K562 (cell line): ENCODE results near the gene TERB1. TPM values are rescaled to one million over a fixed set of nuclear protein-coding genes. Genes with fewer than 3 reads are reported as not detected.

Experiments used
- ATAC-seq: fragments of 200-7000 bp; cut with Tn5 transposase; 3 replicates; pipeline ENCODE4 v1.9.1; 2020; ENCODE audit warnings: moderate library complexity
- BruUV-seq: library from RNA; stranded (reverse); fragments of 400-500 nt; replicated peaks from 2 replicates; lab custom pipeline; 2021; lab: Mats Ljungman, UMichigan
- CTCF ChIA-PET: fragments of 300-600 bp; formaldehyde crosslinking; extraction: SDS; loops from one replicate; lab custom pipeline; 2021; ENCODE audit warnings: low intra/inter-chr PET ratio; lab: Yijun Ruan, JAX
- POLR2A ChIA-PET: fragments of 300-600, 350-650 bp; sonication (Branson Sonifier 250); formaldehyde crosslinking; extraction: SDS; loops from one replicate; lab custom pipeline; 2021; ENCODE audit warnings: antibody characterized with exemption, inconsistent platforms; lab: Yijun Ruan, JAX
- DNase-seq, 4 experiments: peaks; one replicate each; pipeline versions ENCODE4 v3.0.0 to v3.0.0-alpha.2; 2011 to 2018; ENCODE audit warnings: low spot score in 3 of 4, mixed read lengths in 3 of 4; ENCODE audit errors: extremely low read depth in 1 of 4
- FAIRE-seq: peaks from 2 replicates; lab custom pipeline; 2011; peaks lifted over from hg19 to GRCh38; lab: Jason Lieb, UNC
- H2AFZ ChIP-seq: 2 replicates; pipeline ENCODE4 v1.6.0; 2011; ENCODE audit warnings: low read depth, low read length, control low read depth, inconsistent platforms
- H3K27ac ChIP-seq: fragments of 200-600 bp; 3 replicates; pipeline ENCODE4 v1.8.0; 2011; ENCODE audit warnings: low read depth, mild to moderate bottlenecking, control low read depth, inconsistent platforms, low read length, moderate library complexity, mixed read lengths; ENCODE audit errors: extremely low read depth
- H3K27me3 ChIP-seq, 2 experiments: fragments of 300-600 bp in 1 of 2; 2 replicates in 1 of 2; 3 replicates in 1 of 2; pipeline versions ENCODE4 v1.6.0 to v1.8.0; 2011; ENCODE audit warnings: inconsistent platforms in 2 of 2, low read length in 2 of 2, mild to moderate bottlenecking in 1 of 2, mixed read lengths in 1 of 2, moderate library complexity in 1 of 2; ENCODE audit not compliant: control insufficient read depth in 2 of 2, insufficient read depth in 2 of 2
- H3K36me3 ChIP-seq: fragments of 300-600 bp; 3 replicates; pipeline ENCODE4 v1.8.0; 2011; ENCODE audit warnings: mild to moderate bottlenecking, low read length, inconsistent platforms; ENCODE audit not compliant: control insufficient read depth, insufficient read depth
- H3K4me1 ChIP-seq, 2 experiments: fragments of 200-600 bp in 1 of 2; replicated peaks in 1 of 2; 2 replicates in 1 of 2; 3 replicates in 1 of 2; pipeline versions ENCODE4 v1.5.1 to v1.8.0; 2011; ENCODE audit warnings: inconsistent platforms in 2 of 2, low read length in 2 of 2, mild to moderate bottlenecking in 1 of 2, mixed read lengths in 1 of 2, moderate library complexity in 1 of 2; ENCODE audit not compliant: control insufficient read depth in 2 of 2, insufficient read depth in 2 of 2
- H3K4me2 ChIP-seq: 2 replicates; pipeline ENCODE4 v1.6.1; 2011; ENCODE audit warnings: low read length, control low read depth, inconsistent platforms, mixed read lengths; ENCODE audit not compliant: insufficient read depth
- H3K4me3 ChIP-seq: fragments of 200-600 bp; sonication (generic), shearing (Covaris generic); 2 replicates; pipeline ENCODE4 v1.5.1; 2016; ENCODE audit warnings: control low read depth, inconsistent platforms
- H3K79me2 ChIP-seq: fragments of 200-600 bp; 3 replicates; pipeline ENCODE4 v1.8.0; 2011; ENCODE audit warnings: low read length, inconsistent platforms; ENCODE audit not compliant: control insufficient read depth, insufficient read depth
- H3K9ac ChIP-seq, 2 experiments: 2 replicates each; pipeline versions ENCODE4 v1.6.0 to v1.6.1; 2011; ENCODE audit warnings: low read depth in 2 of 2, low read length in 2 of 2, control low read depth in 1 of 2, inconsistent platforms in 1 of 2, mild to moderate bottlenecking in 1 of 2, mixed read lengths in 1 of 2; ENCODE audit not compliant: insufficient read depth in 1 of 2
- H3K9me1 ChIP-seq: one replicate; pipeline ENCODE4 v1.6.0; 2011; ENCODE audit warnings: inconsistent platforms, mild to moderate bottlenecking, low read length, moderate library complexity; ENCODE audit not compliant: control insufficient read depth, insufficient read depth
- H3K9me3 ChIP-seq: replicated peaks from 2 replicates; pipeline ENCODE4 v1.5.1; 2011; ENCODE audit warnings: low read depth, low read length, inconsistent platforms; ENCODE audit not compliant: control insufficient read depth, insufficient read depth
- H4K20me1 ChIP-seq: replicated peaks from 2 replicates; pipeline ENCODE4 v1.6.1; 2011; ENCODE audit warnings: low read length, inconsistent platforms, mixed read lengths; ENCODE audit not compliant: control insufficient read depth, insufficient read depth
- CBFB ChIP-seq: sonication (generic); formaldehyde crosslinking; IDR thresholded peaks from 2 replicates; pipeline ENCODE4 v1.4.0; 2020; ENCODE audit warnings: mild to moderate bottlenecking, missing genetic modification reagents
- CC2D1A ChIP-seq: fragments of 450-650 bp; IDR thresholded peaks from 2 replicates; pipeline ENCODE4 v1.6.1; 2017; ENCODE audit warnings: mild to moderate bottlenecking
- KDM1A ChIP-seq, 2 experiments: fragments of 450-650 bp; IDR thresholded peaks; 2 replicates each; pipeline ENCODE4 v1.6.1; 2016; ENCODE audit warnings: mild to moderate bottlenecking in 2 of 2
- MCM3 ChIP-seq: fragments of 450-650 bp; IDR thresholded peaks from 2 replicates; pipeline ENCODE4 v1.6.1; 2016
- MTA3 ChIP-seq: fragments of 450-650 bp; formaldehyde crosslinking; IDR thresholded peaks from 2 replicates; pipeline ENCODE4 v1.6.1; 2017; ENCODE audit warnings: mild to moderate bottlenecking, borderline replicate concordance
- PATZ1 ChIP-seq: fragments of 250-450 bp; sonication (Bioruptor Pico); IDR thresholded peaks from 2 replicates; pipeline ENCODE4 v1.5.0; 2020; ENCODE audit warnings: mild to moderate bottlenecking, borderline replicate concordance
- PHTF2 ChIP-seq: fragments of 250-450 bp; sonication (Bioruptor Pico); IDR thresholded peaks from 2 replicates; pipeline ENCODE4 v1.5.0; 2021; ENCODE audit warnings: mild to moderate bottlenecking
- PML ChIP-seq: IDR thresholded peaks from 2 replicates; pipeline ENCODE4 v1.6.1; 2012; ENCODE audit warnings: low read length, inconsistent platforms
- RBM25 ChIP-seq: fragments of 200-400 bp; formaldehyde crosslinking; IDR thresholded peaks from 2 replicates; pipeline ENCODE4 v1.6.1; 2018; ENCODE audit warnings: low read length, low read depth, moderate library complexity; ENCODE audit not compliant: severe bottlenecking
- SNIP1 ChIP-seq: fragments of 450-650 bp; IDR thresholded peaks from 2 replicates; pipeline ENCODE4 v1.7.1; 2017; ENCODE audit warnings: low read depth, mild to moderate bottlenecking
- SRSF3 ChIP-seq: fragments of 200-400 bp; formaldehyde crosslinking; IDR thresholded peaks from 2 replicates; pipeline ENCODE4 v1.6.1; 2016; ENCODE audit warnings: mild to moderate bottlenecking, low read length, moderate library complexity; ENCODE audit not compliant: insufficient read depth
- ZNF24 ChIP-seq: fragments of 450-650 bp; IDR thresholded peaks from 2 replicates; pipeline ENCODE4 v1.6.1; 2016
- ZNF263 ChIP-seq: sonication (generic); formaldehyde crosslinking; IDR thresholded peaks from 2 replicates; pipeline ENCODE4 v1.8.0; 2022; ENCODE audit warnings: mild to moderate bottlenecking, missing genetic modification reagents, borderline replicate concordance
- ZNF445 ChIP-seq: fragments of 250-450 bp; sonication (Bioruptor Pico); IDR thresholded peaks from 2 replicates; pipeline ENCODE4 v1.4.0; 2020; ENCODE audit warnings: low read depth, mild to moderate bottlenecking, moderate library complexity
- ZNF507 ChIP-seq: conservative IDR thresholded peaks from 2 replicates; pipeline ENCODE4 v1.6.1; 2017; ENCODE audit warnings: missing genetic modification characterization, missing compliant biosample characterization
- ZNF639 ChIP-seq, 2 experiments: fragments of 200-800 bp in 1 of 2; sonication (Bioruptor generic) in 1 of 2; sonication (generic) in 1 of 2; formaldehyde crosslinking in 1 of 2; IDR thresholded peaks in 1 of 2; conservative IDR thresholded peaks in 1 of 2; 2 replicates each; pipeline versions ENCODE4 v1.5.0 to v1.6.1; 2016 to 2020; ENCODE audit warnings: missing compliant biosample characterization in 1 of 2, missing genetic modification characterization in 1 of 2, missing genetic modification reagents in 1 of 2
- ZNF830 ChIP-seq: fragments of 250-450 bp; sonication (Bioruptor Pico); IDR thresholded peaks from 2 replicates; pipeline ENCODE4 v1.5.0; 2021; ENCODE audit warnings: mild to moderate bottlenecking
- WGBS: fragments of 100-300 bp; shearing (Covaris generic); methylation state at CpG from one replicate; pipeline ENCODE4 v1.1.6; 2016; ENCODE audit warnings: low coverage, mixed read lengths; ENCODE audit not compliant: insufficient coverage; ENCODE audit errors: missing lambda C conversion rate; 5-methylcytosine and 5-hydroxymethylcytosine counted together
- in situ Hi-C: fragments of 300-500 bp; cut with MboI; formaldehyde crosslinking; loops from 4 replicates; pipeline ENCODE4 v1.15.0; 2018; ENCODE audit warnings: inconsistent platforms, mixed read lengths
- intact Hi-C: fragments of 100-400 bp; cut with micrococcal nuclease; formaldehyde crosslinking; loops from 2 replicates; pipeline ENCODE4 v1.14.2; 2022
- polyA plus RNA-seq, 8 experiments: library from polyadenylated mRNA; depleted of rRNA in 4 of 8; stranded (reverse) in 5 of 8; unstranded in 3 of 8; fragments of >200 nt; fragmentation: Nextera tagmentation in 2 of 8; fragmentation: Illumina TruSeq in 1 of 8; extraction: Ambion mirVana in 2 of 8; extraction: Trizol in 1 of 8; gene quantifications; 2 replicates each; pipeline versions ENCODE4 v1.2.1 to v1.2.3, GENCODE V29; 2011 to 2014; ENCODE audit warnings: inconsistent platforms in 1 of 8, missing spikeins in 1 of 8
- total RNA-seq, 7 experiments: library from RNA; depleted of rRNA in 6 of 7; stranded (reverse); fragments of >200 nt in 6 of 7; fragmentation: Illumina TruSeq in 2 of 7; extraction: Trizol in 2 of 7; gene quantifications; 2 replicates each; pipeline versions ENCODE4 v1.2.1 to v1.2.3, GENCODE V29; 2011 to 2021; ENCODE audit warnings: low replicate concordance in 1 of 7

Gene TERB1
- total and polyA plus RNA-seq, 9 of the 15 experiments (the other 6 are each of a cell fraction or from before 2014, with no cell fraction given), result not detected

- CTCF ChIA-PET, result interaction anchor here (0.7 kb wide), 1 partner anchor 14 kb away, joined by 3 read pairs; no protein-coding TSS in a partner anchor
Observed at GRCh38 chr16:66846266-66846665, 44.9 kb upstream of the TERB1 start.

More at GRCh38 chr16:66846266-66846665, 44.9 kb upstream of the TERB1 start:
- Histone ChIP-seq H3K36me3 (no peaks in the 10 kb centered on the region), H3K4me1 (peaks cover 12 to 22% of the 10 kb centered on the region in 2 experiments; a peak in 3 of 5 replicates), H3K9me3 (no peaks in the 10 kb centered on the region), H4K20me1 (0 out of 2 replicates have a peak, but pooled peaks cover 4% of the 10 kb centered on the region), H3K79me2 (no peaks in the 10 kb centered on the region), H2AFZ (no peak overlapping the region), H3K27me3 (peaks cover 18 to 20% of the 10 kb centered on the region in 2 experiments; a peak in 4 of 5 replicates), H3K4me2 (no peak overlapping the region), H3K4me3 (no peak overlapping the region), H3K27ac (no peak overlapping the region), H3K9me1 (no peaks in the 10 kb centered on the region), H3K9ac (no peak overlapping the region)
- POLR2A ChIA-PET, result interaction anchor here (1.0 kb wide), 1 partner anchor 16 kb away, joined by 3 read pairs; the partner anchor contains the start of gene NAE1
- FAIRE-seq, result no peak
- ATAC-seq, result no peak
- intact Hi-C loops (no loop called here), in situ Hi-C loops (no loop called here)
- no peak for DNase-seq
- TF ChIP-seq CBFB (CRISPR knock-in tag) (no peak), SRSF3 (no peak), ZNF830 (CRISPR knock-in tag) (no peak), PHTF2 (CRISPR knock-in tag) (no peak), MCM3 (no peak), ZNF24 (no peak), ZNF263 (CRISPR knock-in tag) (no peak), ZNF639 (CRISPR knock-in tag; conservative IDR thresholded peaks at IDR 0.05 in 1 of 2, IDR thresholded peaks at IDR 0.05 in 1 of 2) (no peak), RBM25 (peak; percentile 49), SNIP1 (no peak), PML (no peak), ZNF507 (no peak), KDM1A (IDR thresholded peaks at IDR 0.05) (peak in 1 of 2 experiments; percentile 9; a peak in 1 of 4 replicates), ZNF445 (CRISPR knock-in tag) (no peak), PATZ1 (CRISPR knock-in tag) (no peak), MTA3 (no peak), CC2D1A (no peak)
- BruUV-seq, result no TSS peak
- 55% methylated on average over 1 of the region's 1 CpG for WGBS
